Thyroid gland (tissue), 4 donors: ENCODE measurements around the gene SOX12. TPM values are rescaled to one million over a fixed set of nuclear protein-coding genes. Genes with fewer than 3 reads are reported as not detected.
"Not testable (repeated sequence)": the region's sequence is repeated elsewhere in the genome, so short reads cannot be mapped to it uniquely, and the experiment has no call there.

Experiments
- DNase-seq, 2 donors: peaks; one replicate each; pipeline ENCODE4 v3.0.0-alpha.2; 2019
- H3K27ac ChIP-seq, 3 donors: fragments of 200-600 bp; sonication (generic); 1 replicate in 2 of 3; 2 replicates in 1 of 3; pipeline ENCODE4 v1.5.1; 2016 to 2019; ENCODE audit warnings: mild to moderate bottlenecking in 1 of 3, moderate library complexity in 1 of 3
- H3K27me3 ChIP-seq: fragments of 200-600 bp; sonication (generic); one replicate; pipeline ENCODE4 v1.5.1; 2019
- H3K36me3 ChIP-seq, 2 donors: fragments of 200-600 bp; sonication (generic); one replicate each; pipeline ENCODE4 v1.5.1; 2016 to 2019
- H3K4me1 ChIP-seq, 2 donors: fragments of 200-600 bp; sonication (generic); one replicate each; pipeline ENCODE4 v1.5.1; 2017 to 2019
- H3K4me3 ChIP-seq, 3 donors: fragments of 200-600 bp; sonication (generic); replicated peaks in 1 of 3; 1 replicate in 2 of 3; 2 replicates in 1 of 3; pipeline ENCODE4 v1.5.1; 2016; ENCODE audit warnings: mild to moderate bottlenecking in 1 of 3
- H3K9me3 ChIP-seq: fragments of 200-600 bp; sonication (generic); one replicate; pipeline ENCODE4 v1.5.1; 2017
- POLR2A ChIP-seq, 2 donors: fragments of 450-650 bp; IDR thresholded peaks; one replicate each; pipeline ENCODE4 v1.6.1; 2017; ENCODE audit warnings: antibody characterized with exemption in 2 of 2, mild to moderate bottlenecking in 2 of 2, moderate library complexity in 1 of 2
- WGBS, 2 donors: methylation state at CpG; one replicate each; pipeline ENCODE4 v1.1.5; 2017; 5-methylcytosine and 5-hydroxymethylcytosine counted together
- intact Hi-C: fragments of 100-400 bp; cut with DNase I; formaldehyde crosslinking; loops from one replicate; pipeline ENCODE4 v1.15.1; 2023
- total RNA-seq, 4 donors: library from RNA; depleted of rRNA; stranded (reverse); fragments of >200 nt; gene quantifications; one replicate each; pipeline ENCODE4 v1.2.3, GENCODE V29; 2016
- TF ChIP-seq, protein P1 (sequence below), 6 experiments: fragments of 200-600 bp in 3 of 6; fragments of 450-650 bp in 3 of 6; sonication (generic) in 3 of 6; IDR thresholded peaks; one replicate each; pipeline ENCODE4 v1.5.1; 2016 to 2019; ENCODE audit warnings: antibody characterized with exemption in 6 of 6, mild to moderate bottlenecking in 2 of 6, inconsistent platforms in 1 of 6, moderate library complexity in 1 of 6

SOX12 gene
- total RNA-seq, 4 donors from 2014 or later: 7.1 to 12.9 (median 9.0) TPM

DNA sequence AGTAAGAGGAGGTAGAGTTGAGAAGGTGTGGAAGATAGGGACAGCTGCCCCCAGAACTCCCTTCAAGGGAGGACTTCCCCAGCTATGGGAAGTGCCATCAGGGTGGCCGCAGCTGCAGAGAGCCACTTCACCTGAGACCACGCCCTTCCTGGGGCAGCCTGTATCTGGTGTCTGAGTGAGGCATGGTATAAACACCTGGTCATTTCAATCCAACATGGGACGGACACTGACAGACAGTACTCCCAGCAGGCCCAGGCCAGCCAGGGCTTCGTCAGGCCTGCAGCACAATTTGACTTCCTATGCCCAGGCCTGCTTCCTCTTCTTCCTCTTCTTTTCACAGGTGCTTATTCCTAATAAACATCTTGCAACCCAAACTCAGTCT is 4.5 kb downstream of the SOX12 start:
- no peaks in the 10 kb centered on the region for H3K36me3 ChIP-seq
- TF ChIP-seq, protein P1, sequence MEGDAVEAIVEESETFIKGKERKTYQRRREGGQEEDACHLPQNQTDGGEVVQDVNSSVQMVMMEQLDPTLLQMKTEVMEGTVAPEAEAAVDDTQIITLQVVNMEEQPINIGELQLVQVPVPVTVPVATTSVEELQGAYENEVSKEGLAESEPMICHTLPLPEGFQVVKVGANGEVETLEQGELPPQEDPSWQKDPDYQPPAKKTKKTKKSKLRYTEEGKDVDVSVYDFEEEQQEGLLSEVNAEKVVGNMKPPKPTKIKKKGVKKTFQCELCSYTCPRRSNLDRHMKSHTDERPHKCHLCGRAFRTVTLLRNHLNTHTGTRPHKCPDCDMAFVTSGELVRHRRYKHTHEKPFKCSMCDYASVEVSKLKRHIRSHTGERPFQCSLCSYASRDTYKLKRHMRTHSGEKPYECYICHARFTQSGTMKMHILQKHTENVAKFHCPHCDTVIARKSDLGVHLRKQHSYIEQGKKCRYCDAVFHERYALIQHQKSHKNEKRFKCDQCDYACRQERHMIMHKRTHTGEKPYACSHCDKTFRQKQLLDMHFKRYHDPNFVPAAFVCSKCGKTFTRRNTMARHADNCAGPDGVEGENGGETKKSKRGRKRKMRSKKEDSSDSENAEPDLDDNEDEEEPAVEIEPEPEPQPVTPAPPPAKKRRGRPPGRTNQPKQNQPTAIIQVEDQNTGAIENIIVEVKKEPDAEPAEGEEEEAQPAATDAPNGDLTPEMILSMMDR (IDR thresholded peaks at IDR 0.05): no peak
- TF ChIP-seq POLR2A (IDR thresholded peaks at IDR 0.05): no peak
- WGBS, 2 donors: 78 to 82% methylated on average over 4 of the region's 4 CpGs
- no peak overlapping the region for H3K4me3 ChIP-seq
- H3K27ac ChIP-seq: no peak overlapping the region
- intact Hi-C loops: no loop called here
- no peaks in the 10 kb centered on the region for H3K9me3 ChIP-seq
- H3K4me1 ChIP-seq: peaks cover 14 to 27% of the 10 kb centered on the region in 2 donors
- H3K27me3 ChIP-seq: no peaks in the 10 kb centered on the region
- DNase-seq: peak; percentile 21 to 34

DNA sequence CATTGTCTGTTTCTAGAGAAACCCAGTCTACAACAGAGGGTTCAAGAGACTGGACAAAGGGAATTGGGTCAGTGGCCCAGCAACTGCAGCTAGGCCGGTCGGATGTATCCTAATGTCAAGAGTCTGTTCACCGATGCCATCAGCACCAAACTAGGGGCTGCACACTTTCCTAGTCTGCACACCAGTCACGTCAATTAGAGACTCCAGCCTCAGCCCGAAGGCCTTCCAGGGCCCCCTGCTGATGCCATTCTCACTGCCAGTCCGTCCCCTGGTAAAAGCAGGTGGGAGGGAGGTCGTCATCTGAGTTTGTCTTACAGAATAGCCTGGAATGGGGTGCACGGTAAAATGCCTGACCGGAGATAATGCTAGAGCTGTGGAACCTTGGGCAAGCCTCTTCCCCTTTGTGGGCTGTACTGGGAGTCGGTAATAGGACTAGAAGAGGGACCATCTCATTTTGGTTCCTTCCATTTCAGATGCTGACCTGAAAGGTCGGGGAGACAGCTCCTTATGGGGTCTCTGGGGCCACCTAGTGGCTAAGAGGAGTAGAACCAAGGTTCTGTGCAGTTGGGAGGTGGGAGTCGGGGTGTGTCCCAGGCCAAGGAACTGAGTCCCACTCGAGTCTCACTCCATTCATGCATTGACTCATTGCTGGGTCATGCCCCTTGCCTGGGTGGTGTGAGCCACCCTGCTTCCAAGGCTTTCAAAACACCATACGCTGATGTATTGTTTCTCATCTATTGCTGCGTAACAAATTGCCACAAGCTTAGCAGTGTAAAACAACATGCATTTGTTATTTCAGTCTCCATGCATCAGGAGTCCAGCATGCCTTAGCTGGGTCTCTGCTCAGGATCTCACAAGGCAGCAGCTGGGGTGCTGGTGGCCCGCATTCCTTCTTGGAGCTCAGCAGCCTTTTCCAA is 5.1 kb downstream of the SOX12 start:
- no peaks in the 10 kb centered on the region for H3K27me3 ChIP-seq
- peaks cover 14 to 27% of the 10 kb centered on the region in 2 donors for H3K4me1 ChIP-seq
- DNase-seq: peak; percentile 56 to 57
- WGBS, 2 donors: 49 to 51% methylated on average over 16 of the region's 16 CpGs
- H3K4me3 ChIP-seq: no peak overlapping the region
- no peaks in the 10 kb centered on the region for H3K9me3 ChIP-seq
- intact Hi-C loops: no loop called here
- H3K27ac ChIP-seq: no peak overlapping the region
- H3K36me3 ChIP-seq: no peaks in the 10 kb centered on the region
- TF ChIP-seq, protein P1 (IDR thresholded peaks at IDR 0.05): peak; percentile 60 to 86 (median 78)
- TF ChIP-seq POLR2A (IDR thresholded peaks at IDR 0.05): no peak

- Histone ChIP-seq H3K9me3 (no peaks in the 10 kb centered on the region), H3K4me1 (peaks cover 8 to 9% of the 10 kb centered on the region in 2 donors), H3K27ac (no peak overlapping the region), H3K27me3 (no peaks in the 10 kb centered on the region), H3K36me3 (no peaks in the 10 kb centered on the region), H3K4me3 (no peak overlapping the region)
- intact Hi-C loops: no loop called here
- TF ChIP-seq, protein P1 (IDR thresholded peaks at IDR 0.05): no peak
- TF ChIP-seq POLR2A (IDR thresholded peaks at IDR 0.05): no peak
- DNase-seq: no peak
- WGBS, 2 donors: 91 to 95% methylated on average over 8 of the region's 8 CpGs
Observed at GRCh38 chr20:334578-334977, 9.2 kb downstream of the SOX12 start.

- intact Hi-C loops, H3K36me3 ChIP-seq, DNase-seq, H3K4me3 ChIP-seq, H3K27me3 ChIP-seq, H3K4me1 ChIP-seq, H3K27ac ChIP-seq, H3K9me3 ChIP-seq: not testable (repeated sequence)
- 96 to 100% methylated on average over 1 of the region's 1 CpG for WGBS, 2 donors
Observed at GRCh38 chr20:336040-336439, 10.7 kb downstream of the SOX12 start.

DNA sequence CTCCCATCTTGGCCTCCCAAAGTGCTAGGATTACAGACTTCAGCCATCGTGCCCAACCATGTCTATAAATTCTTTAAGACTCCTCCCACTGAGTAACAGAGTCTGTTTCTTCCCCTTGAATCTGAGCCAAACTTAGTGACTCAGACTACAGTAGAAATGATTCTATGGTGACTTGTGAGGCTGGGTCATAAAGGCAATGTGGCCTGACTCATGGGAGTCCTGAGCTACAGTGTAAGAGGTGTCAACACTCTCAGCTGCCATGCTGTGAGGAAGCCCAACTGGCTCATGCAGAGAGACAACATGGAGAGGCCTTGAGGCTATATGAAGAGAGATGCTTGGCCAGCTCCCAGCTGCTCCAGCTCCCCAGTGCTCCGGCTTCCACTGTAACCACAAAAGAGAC is 16.3 kb downstream of the SOX12 start:
- no peak for TF ChIP-seq POLR2A (IDR thresholded peaks at IDR 0.05)
- TF ChIP-seq, protein P1 (IDR thresholded peaks at IDR 0.05): no peak
- H3K27me3 ChIP-seq: no peaks in the 10 kb centered on the region
- no peak overlapping the region for H3K27ac ChIP-seq
- DNase-seq: no peak
- H3K4me3 ChIP-seq: no peak overlapping the region
- 89% methylated on average over 2 of the region's 2 CpGs for WGBS, 2 donors
- H3K36me3 ChIP-seq: no peaks in the 10 kb centered on the region
- no peaks in the 10 kb centered on the region for H3K9me3 ChIP-seq
- H3K4me1 ChIP-seq: peaks cover 0 to 4% of the 10 kb centered on the region in 2 donors
- intact Hi-C loops: no loop called here
